PFSK-1 (cell line): ENCODE data around the gene SLC26A8.

Experiments used
- POLR2AphosphoS5 ChIP-seq: IDR thresholded peaks from 2 replicates; pipeline ENCODE4 v1.6.1; 2012; ENCODE audit warnings: low read depth, mild to moderate bottlenecking, control low read depth, low read length, moderate library complexity
- TAF1 ChIP-seq: IDR thresholded peaks from 2 replicates; pipeline ENCODE4 v1.6.1; 2012; ENCODE audit warnings: low read length, control low read depth, borderline replicate concordance; ENCODE audit not compliant: insufficient read depth

DNA sequence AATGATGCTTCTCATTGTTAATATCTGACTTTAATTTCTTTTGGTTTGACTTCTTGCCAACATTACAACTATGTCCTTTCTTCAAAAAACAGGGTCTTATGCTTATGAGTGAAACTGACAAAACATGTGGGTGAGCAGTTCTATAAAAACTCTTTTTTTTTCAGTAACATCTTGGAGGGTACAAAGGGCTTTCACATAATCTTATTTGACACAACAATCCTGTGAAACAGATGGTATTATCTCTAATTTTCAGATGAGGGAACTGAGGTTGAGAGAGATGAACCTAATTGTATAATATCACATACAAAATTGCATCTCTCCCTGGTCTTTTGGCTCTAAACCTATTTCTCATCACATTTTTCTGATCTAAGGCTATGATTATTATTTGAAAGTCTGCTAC lies 41.5 kb upstream of the SLC26A8 start:
- TF ChIP-seq POLR2AphosphoS5 (no peak), TAF1 (no peak)
